HepG2 (cell line): Measurements from ENCODE around the gene GRIP2. TPM values are rescaled to one million over a fixed set of nuclear protein-coding genes. Genes with fewer than 3 reads are reported as not detected.

Experiments used
- ATAC-seq: fragments of 200-7000 bp; cut with Tn5 transposase; 3 replicates; pipeline ENCODE4 v1.9.1; 2020; ENCODE audit warnings: mild to moderate bottlenecking, moderate library complexity
- BruUV-seq: library from RNA; stranded (reverse); fragments of 400-500 nt; replicated peaks from 2 replicates; lab custom pipeline; 2021; lab: Mats Ljungman, UMichigan
- CTCF ChIA-PET: fragments of 300-600 bp; formaldehyde crosslinking; extraction: SDS; loops from one replicate; lab custom pipeline; 2021; ENCODE audit warnings: low total read pairs, inconsistent platforms, low intra/inter-chr PET ratio; lab: Yijun Ruan, JAX
- POLR2A ChIA-PET: fragments of 350-600 bp; sonication (Branson Sonifier 250); formaldehyde crosslinking; loops from one replicate; lab custom pipeline; 2020; ENCODE audit warnings: antibody characterized with exemption, inconsistent platforms; lab: Yijun Ruan, JAX
- DNase-seq: peaks from one replicate; pipeline ENCODE4 v3.0.0-alpha.2; 2015; ENCODE audit warnings: low spot score
- FAIRE-seq: peaks from 3 replicates; lab custom pipeline; 2011; peaks lifted over from hg19 to GRCh38; lab: Jason Lieb, UNC
- H2AFZ ChIP-seq: one replicate; pipeline ENCODE4 v1.6.1; 2011; ENCODE audit warnings: low read length, inconsistent platforms
- H3K27ac ChIP-seq: fragments of 300-600 bp; 3 replicates; pipeline ENCODE4 v1.8.0; 2011; ENCODE audit warnings: mixed run types, mild to moderate bottlenecking, mixed read lengths, low read length, inconsistent platforms; ENCODE audit not compliant: insufficient read depth; ENCODE audit errors: extremely low read length
- H3K27me3 ChIP-seq, 2 experiments: fragments of 200-600 bp in 1 of 2; 2 replicates in 1 of 2; 3 replicates in 1 of 2; pipeline versions ENCODE4 v1.6.0 to v1.8.0; 2011; ENCODE audit warnings: low read length in 2 of 2, mild to moderate bottlenecking in 2 of 2, moderate library complexity in 2 of 2, inconsistent platforms in 1 of 2; ENCODE audit not compliant: insufficient read depth in 2 of 2, control insufficient read depth in 1 of 2
- H3K36me3 ChIP-seq, 2 experiments: fragments of 200-600 bp in 1 of 2; replicated peaks in 1 of 2; 2 replicates in 1 of 2; 3 replicates in 1 of 2; pipeline versions ENCODE4 v1.5.1 to v1.8.0; 2011; ENCODE audit warnings: low read length in 2 of 2, inconsistent platforms in 1 of 2; ENCODE audit not compliant: insufficient read depth in 2 of 2, control insufficient read depth in 1 of 2
- H3K4me1 ChIP-seq: 2 replicates; pipeline ENCODE4 v1.5.1; 2012; ENCODE audit warnings: low read length, inconsistent platforms; ENCODE audit not compliant: insufficient read depth
- H3K4me2 ChIP-seq: 2 replicates; pipeline ENCODE4 v1.6.0; 2011; ENCODE audit warnings: low read depth, low read length, inconsistent platforms
- H3K4me3 ChIP-seq, 3 experiments: fragments of 200-600 bp in 1 of 3; sonication (generic), shearing (Covaris generic) in 1 of 3; replicated peaks in 1 of 3; 2 replicates each; pipeline ENCODE4 v1.5.1; 2011 to 2016; ENCODE audit warnings: low read length in 3 of 3, inconsistent platforms in 2 of 3, low read depth in 2 of 3, mild to moderate bottlenecking in 2 of 3, control low read depth in 1 of 3, mixed read lengths in 1 of 3; ENCODE audit not compliant: insufficient read depth in 1 of 3
- H3K79me2 ChIP-seq: one replicate; pipeline ENCODE4 v1.6.1; 2011; ENCODE audit warnings: low read length, inconsistent platforms; ENCODE audit not compliant: insufficient read depth
- H3K9ac ChIP-seq: 2 replicates; pipeline ENCODE4 v1.6.0; 2011; ENCODE audit warnings: mild to moderate bottlenecking, low read depth, low read length, inconsistent platforms; ENCODE audit not compliant: insufficient read depth
- H3K9me3 ChIP-seq: 2 replicates; pipeline ENCODE4 v1.5.1; 2012; ENCODE audit warnings: mild to moderate bottlenecking, low read length
- H4K20me1 ChIP-seq: 2 replicates; pipeline ENCODE4 v1.6.0; 2011; ENCODE audit warnings: inconsistent platforms, mild to moderate bottlenecking, low read length, moderate library complexity; ENCODE audit not compliant: insufficient read depth
- ARNT2 ChIP-seq: sonication (generic); formaldehyde crosslinking; IDR thresholded peaks from 2 replicates; pipeline ENCODE4 v1.8.0; 2022; ENCODE audit warnings: mild to moderate bottlenecking, low read depth, missing genetic modification reagents, moderate library complexity
- CC2D1A ChIP-seq: sonication (generic); formaldehyde crosslinking; IDR thresholded peaks from 2 replicates; pipeline ENCODE4 v1.8.1; 2023; ENCODE audit warnings: mild to moderate bottlenecking, missing genetic modification reagents
- CREB3 ChIP-seq: sonication (generic); formaldehyde crosslinking; IDR thresholded peaks from 2 replicates; pipeline ENCODE4 v1.5.0; 2020; ENCODE audit warnings: missing genetic modification reagents
- E2F2 ChIP-seq: sonication (generic); formaldehyde crosslinking; IDR thresholded peaks from 2 replicates; pipeline ENCODE4 v1.4.0; 2020; ENCODE audit warnings: missing genetic modification reagents, borderline replicate concordance
- HMGA1 ChIP-seq: sonication (generic); formaldehyde crosslinking; conservative IDR thresholded peaks from 2 replicates; pipeline ENCODE4 v1.4.0; 2020; ENCODE audit warnings: missing genetic modification reagents
- RELA ChIP-seq: sonication (generic); formaldehyde crosslinking; IDR thresholded peaks from 2 replicates; pipeline ENCODE4 v1.4.0; 2020; ENCODE audit warnings: missing genetic modification reagents
- SIX1 ChIP-seq: sonication (generic); formaldehyde crosslinking; IDR thresholded peaks from 2 replicates; pipeline ENCODE4 v1.4.0; 2020; ENCODE audit warnings: missing genetic modification reagents, borderline replicate concordance
- TCF12 ChIP-seq, 2 experiments: fragments of 450-650 bp in 1 of 2; sonication (generic) in 1 of 2; formaldehyde crosslinking in 1 of 2; IDR thresholded peaks; 2 replicates each; pipeline versions ENCODE4 v1.6.1 to v1.8.0; 2017 to 2022; ENCODE audit warnings: antibody characterized with exemption in 1 of 2, mild to moderate bottlenecking in 1 of 2, missing genetic modification reagents in 1 of 2, moderate library complexity in 1 of 2
- TFE3 ChIP-seq: IDR thresholded peaks from 2 replicates; pipeline ENCODE4 v1.6.1; 2016
- THAP11 ChIP-seq: IDR thresholded peaks from 2 replicates; pipeline ENCODE4 v1.6.1; 2016; ENCODE audit warnings: missing biosample characterization, missing genetic modification reagents
- TIGD3 ChIP-seq: sonication (generic); formaldehyde crosslinking; IDR thresholded peaks from 2 replicates; pipeline ENCODE4 v1.5.1; 2020; ENCODE audit warnings: mild to moderate bottlenecking, missing genetic modification reagents, borderline replicate concordance
- ZGPAT ChIP-seq: IDR thresholded peaks from 2 replicates; pipeline ENCODE4 v1.6.1; 2016; ENCODE audit warnings: mild to moderate bottlenecking
- ZMYM2 ChIP-seq: sonication (generic); formaldehyde crosslinking; IDR thresholded peaks from 2 replicates; pipeline ENCODE4 v1.8.0; 2022; ENCODE audit warnings: mild to moderate bottlenecking, missing genetic modification reagents
- ZMYM3 ChIP-seq: sonication (generic); formaldehyde crosslinking; IDR thresholded peaks from 2 replicates; pipeline ENCODE4 v1.5.1; 2020; ENCODE audit warnings: mild to moderate bottlenecking, missing genetic modification reagents
- ZNF446 ChIP-seq: sonication (generic); formaldehyde crosslinking; IDR thresholded peaks from 2 replicates; pipeline ENCODE4 v1.5.0; 2020; ENCODE audit warnings: mild to moderate bottlenecking, missing genetic modification reagents
- ZNF557 ChIP-seq: sonication (generic); formaldehyde crosslinking; IDR thresholded peaks from 2 replicates; pipeline ENCODE4 v1.4.0; 2020; ENCODE audit warnings: missing genetic modification reagents
- ZNF589 ChIP-seq: sonication (generic); formaldehyde crosslinking; conservative IDR thresholded peaks from 2 replicates; pipeline ENCODE4 v1.8.0; 2022; ENCODE audit warnings: mild to moderate bottlenecking, moderate library complexity, missing genetic modification reagents
- WGBS: methylation state at CpG from one replicate; pipeline ENCODE4 v1.1.6; 2017; ENCODE audit warnings: low lambda C conversion rate; 5-methylcytosine and 5-hydroxymethylcytosine counted together
- in situ Hi-C: cut with HindIII; loops from 2 replicates; pipeline ENCODE4 v1.10.0; 2017; ENCODE audit warnings: low pct_unique_long_range_greater_than_20kb; ENCODE audit not compliant: extremely low pct_ligation_motif_present
- intact Hi-C: fragments of 100-400 bp; cut with micrococcal nuclease; formaldehyde crosslinking; loops from one replicate; pipeline ENCODE4 v1.10.0; 2022; ENCODE audit not compliant: unreplicated experiment
- polyA plus RNA-seq, 8 experiments: library from polyadenylated mRNA; depleted of rRNA in 3 of 8; stranded (reverse) in 7 of 8; unstranded in 1 of 8; fragments of >200 nt; fragmentation: Illumina TruSeq in 4 of 8; extraction: Trizol in 4 of 8; gene quantifications; 2 replicates each; pipeline versions ENCODE4 v1.2.1 to v1.2.3, GENCODE V29; 2011 to 2016; ENCODE audit warnings: low read depth in 4 of 8, missing spikeins in 1 of 8, mixed read lengths in 1 of 8; ENCODE audit not compliant: insufficient read depth in 1 of 8
- total RNA-seq, 5 experiments: library from RNA; depleted of rRNA; stranded (reverse); fragments of >200 nt; fragmentation: Illumina TruSeq; extraction: Trizol; gene quantifications; 2 replicates each; pipeline ENCODE4 v1.2.3, GENCODE V29; 2016; ENCODE audit warnings: low read depth in 1 of 5

The GRIP2 gene
- total and polyA plus RNA-seq, 2 of the 13 experiments (the other 11 are each of a cell fraction or from before 2014, with no cell fraction given) = 0.11 to 0.24 TPM

GRCh38 chr3:14534516-14535191 is 5.5 kb downstream of the GRIP2 start (continued):
- TF ChIP-seq TFE3 (CRISPR knock-in tag) = no peak
- TF ChIP-seq ZNF589 = no peak
- TF ChIP-seq E2F2 (CRISPR knock-in tag) = no peak
- no peak for TF ChIP-seq ZGPAT (CRISPR knock-in tag)
- TF ChIP-seq ZNF557 (CRISPR knock-in tag) = no peak
- TF ChIP-seq, all 625 proteins: peak for 0

- no peak overlapping the region for H3K9ac ChIP-seq
- no peaks in the 10 kb centered on the region for H3K36me3 ChIP-seq
- ChIA-PET POLR2A (no interaction called here), CTCF (no interaction called here)
- 59% methylated on average over 10 of the region's 14 CpGs for WGBS
- no TSS peak for BruUV-seq
- DNase-seq (no peak), ATAC-seq (no peak), FAIRE-seq (no peak)
- H3K9me3 ChIP-seq = no peaks in the 10 kb centered on the region
- H3K27ac ChIP-seq = no peak overlapping the region
- no peaks in the 10 kb centered on the region for H3K79me2 ChIP-seq
- no peak overlapping the region for H3K4me3 ChIP-seq
- no peaks in the 10 kb centered on the region for H4K20me1 ChIP-seq
- intact Hi-C loops = no loop called here
- H3K4me1 ChIP-seq = no peaks in the 10 kb centered on the region
- H2AFZ ChIP-seq = no peak overlapping the region
- H3K27me3 ChIP-seq = peaks cover 3 to 20% of the 10 kb centered on the region in 2 experiments; a peak in 3 of 5 replicates
- in situ Hi-C loops = no loop called here
- no peak overlapping the region for H3K4me2 ChIP-seq
- TF ChIP-seq ZNF446 (CRISPR knock-in tag) (no peak), ZMYM2 (CRISPR knock-in tag) (no peak), CC2D1A (no peak), CREB3 (CRISPR knock-in tag) (no peak), ARNT2 (CRISPR knock-in tag) (no peak), ZMYM3 (CRISPR knock-in tag) (no peak), TIGD3 (CRISPR knock-in tag) (no peak), TCF12 (IDR thresholded peaks at IDR 0.05) (no peak), TCF12 (CRISPR knock-in tag; IDR thresholded peaks at IDR 0.05) (no peak), THAP11 (CRISPR knock-in tag) (no peak), SIX1 (no peak), RELA (CRISPR knock-in tag) (no peak), HMGA1 (no peak)
These were observed 6.6 kb downstream of the GRIP2 start for GRCh38 chr3:14533457-14533958.
